HepG2 (cell line): ENCODE measurements around the gene LIMS2. TPM values are rescaled to one million over a fixed set of nuclear protein-coding genes. Genes with fewer than 3 reads are reported as not detected.

Experiments used
- ATAC-seq: fragments of 200-7000 bp; cut with Tn5 transposase; 3 replicates; pipeline ENCODE4 v1.9.1; 2020; ENCODE audit warnings: mild to moderate bottlenecking, moderate library complexity
- BruUV-seq: library from RNA; stranded (reverse); fragments of 400-500 nt; replicated peaks from 2 replicates; lab custom pipeline; 2021; lab: Mats Ljungman, UMichigan
- CTCF ChIA-PET: fragments of 300-600 bp; formaldehyde crosslinking; extraction: SDS; loops from one replicate; lab custom pipeline; 2021; ENCODE audit warnings: low total read pairs, inconsistent platforms, low intra/inter-chr PET ratio; lab: Yijun Ruan, JAX
- POLR2A ChIA-PET: fragments of 350-600 bp; sonication (Branson Sonifier 250); formaldehyde crosslinking; loops from one replicate; lab custom pipeline; 2020; ENCODE audit warnings: antibody characterized with exemption, inconsistent platforms; lab: Yijun Ruan, JAX
- DNase-seq: peaks from one replicate; pipeline ENCODE4 v3.0.0-alpha.2; 2015; ENCODE audit warnings: low spot score
- FAIRE-seq: peaks from 3 replicates; lab custom pipeline; 2011; peaks lifted over from hg19 to GRCh38; lab: Jason Lieb, UNC
- H2AFZ ChIP-seq: one replicate; pipeline ENCODE4 v1.6.1; 2011; ENCODE audit warnings: low read length, inconsistent platforms
- H3K27ac ChIP-seq: fragments of 300-600 bp; 3 replicates; pipeline ENCODE4 v1.8.0; 2011; ENCODE audit warnings: mixed run types, mild to moderate bottlenecking, mixed read lengths, low read length, inconsistent platforms; ENCODE audit not compliant: insufficient read depth; ENCODE audit errors: extremely low read length
- H3K27me3 ChIP-seq, 2 experiments: fragments of 200-600 bp in 1 of 2; 2 replicates in 1 of 2; 3 replicates in 1 of 2; pipeline versions ENCODE4 v1.6.0 to v1.8.0; 2011; ENCODE audit warnings: low read length in 2 of 2, mild to moderate bottlenecking in 2 of 2, moderate library complexity in 2 of 2, inconsistent platforms in 1 of 2; ENCODE audit not compliant: insufficient read depth in 2 of 2, control insufficient read depth in 1 of 2
- H3K36me3 ChIP-seq, 2 experiments: fragments of 200-600 bp in 1 of 2; replicated peaks in 1 of 2; 2 replicates in 1 of 2; 3 replicates in 1 of 2; pipeline versions ENCODE4 v1.5.1 to v1.8.0; 2011; ENCODE audit warnings: low read length in 2 of 2, inconsistent platforms in 1 of 2; ENCODE audit not compliant: insufficient read depth in 2 of 2, control insufficient read depth in 1 of 2
- H3K4me1 ChIP-seq: 2 replicates; pipeline ENCODE4 v1.5.1; 2012; ENCODE audit warnings: low read length, inconsistent platforms; ENCODE audit not compliant: insufficient read depth
- H3K4me2 ChIP-seq: 2 replicates; pipeline ENCODE4 v1.6.0; 2011; ENCODE audit warnings: low read depth, low read length, inconsistent platforms
- H3K4me3 ChIP-seq, 3 experiments: fragments of 200-600 bp in 1 of 3; sonication (generic), shearing (Covaris generic) in 1 of 3; replicated peaks in 1 of 3; 2 replicates each; pipeline ENCODE4 v1.5.1; 2011 to 2016; ENCODE audit warnings: low read length in 3 of 3, inconsistent platforms in 2 of 3, low read depth in 2 of 3, mild to moderate bottlenecking in 2 of 3, control low read depth in 1 of 3, mixed read lengths in 1 of 3; ENCODE audit not compliant: insufficient read depth in 1 of 3
- H3K79me2 ChIP-seq: one replicate; pipeline ENCODE4 v1.6.1; 2011; ENCODE audit warnings: low read length, inconsistent platforms; ENCODE audit not compliant: insufficient read depth
- H3K9ac ChIP-seq: 2 replicates; pipeline ENCODE4 v1.6.0; 2011; ENCODE audit warnings: mild to moderate bottlenecking, low read depth, low read length, inconsistent platforms; ENCODE audit not compliant: insufficient read depth
- H3K9me3 ChIP-seq: 2 replicates; pipeline ENCODE4 v1.5.1; 2012; ENCODE audit warnings: mild to moderate bottlenecking, low read length
- H4K20me1 ChIP-seq: 2 replicates; pipeline ENCODE4 v1.6.0; 2011; ENCODE audit warnings: inconsistent platforms, mild to moderate bottlenecking, low read length, moderate library complexity; ENCODE audit not compliant: insufficient read depth
- HOXA9 ChIP-seq: sonication (generic); formaldehyde crosslinking; IDR thresholded peaks from 2 replicates; pipeline ENCODE4 v1.8.1; 2022; ENCODE audit warnings: missing genetic modification reagents, mild to moderate bottlenecking, moderate library complexity, borderline replicate concordance
- ISL2 ChIP-seq: sonication (generic); formaldehyde crosslinking; IDR thresholded peaks from 2 replicates; pipeline ENCODE4 v1.5.0; 2020; ENCODE audit warnings: missing genetic modification reagents
- NFE2 ChIP-seq: sonication (generic); formaldehyde crosslinking; IDR thresholded peaks from 2 replicates; pipeline ENCODE4 v1.4.0; 2020; ENCODE audit warnings: missing genetic modification reagents
- U2AF1 ChIP-seq: fragments of 200-400 bp; formaldehyde crosslinking; optimal IDR thresholded peaks from 2 replicates; pipeline ENCODE3; 2017; ENCODE audit warnings: mild to moderate bottlenecking, low read depth, low read length
- ZNF563 ChIP-seq: sonication (generic); formaldehyde crosslinking; IDR thresholded peaks from 2 replicates; pipeline ENCODE4 v1.8.0; 2022; ENCODE audit warnings: mild to moderate bottlenecking, moderate library complexity, missing genetic modification reagents
- WGBS: methylation state at CpG from one replicate; pipeline ENCODE4 v1.1.6; 2017; ENCODE audit warnings: low lambda C conversion rate; 5-methylcytosine and 5-hydroxymethylcytosine counted together
- in situ Hi-C: cut with HindIII; loops from 2 replicates; pipeline ENCODE4 v1.10.0; 2017; ENCODE audit warnings: low pct_unique_long_range_greater_than_20kb; ENCODE audit not compliant: extremely low pct_ligation_motif_present
- intact Hi-C: fragments of 100-400 bp; cut with micrococcal nuclease; formaldehyde crosslinking; loops from one replicate; pipeline ENCODE4 v1.10.0; 2022; ENCODE audit not compliant: unreplicated experiment
- polyA plus RNA-seq, 8 experiments: library from polyadenylated mRNA; depleted of rRNA in 3 of 8; stranded (reverse) in 7 of 8; unstranded in 1 of 8; fragments of >200 nt; fragmentation: Illumina TruSeq in 4 of 8; extraction: Trizol in 4 of 8; gene quantifications; 2 replicates each; pipeline versions ENCODE4 v1.2.1 to v1.2.3, GENCODE V29; 2011 to 2016; ENCODE audit warnings: low read depth in 4 of 8, missing spikeins in 1 of 8, mixed read lengths in 1 of 8; ENCODE audit not compliant: insufficient read depth in 1 of 8
- total RNA-seq, 5 experiments: library from RNA; depleted of rRNA; stranded (reverse); fragments of >200 nt; fragmentation: Illumina TruSeq; extraction: Trizol; gene quantifications; 2 replicates each; pipeline ENCODE4 v1.2.3, GENCODE V29; 2016; ENCODE audit warnings: low read depth in 1 of 5
- TF ChIP-seq, protein P1 (sequence below): sonication (generic); formaldehyde crosslinking; IDR thresholded peaks from 2 replicates; pipeline ENCODE4 v1.4.0; 2020; ENCODE audit warnings: mild to moderate bottlenecking, low read depth, missing genetic modification reagents

The LIMS2 gene
- total and polyA plus RNA-seq, 2 of the 13 experiments (the other 11 are each of a cell fraction or from before 2014, with no cell fraction given): 1.0 to 1.9 TPM

GRCh38 chr2:127609818-127610217 is 65.5 kb downstream of the LIMS2 start:
- Histone ChIP-seq H3K36me3 (no peaks in the 10 kb centered on the region), H4K20me1 (no peaks in the 10 kb centered on the region), H3K79me2 (no peaks in the 10 kb centered on the region), H3K4me3 (no peak overlapping the region), H3K4me1 (no peaks in the 10 kb centered on the region), H3K27me3 (peaks cover 14 to 97% of the 10 kb centered on the region in 2 experiments), H3K4me2 (no peak overlapping the region), H3K27ac (no peak overlapping the region), H2AFZ (no peak overlapping the region), H3K9ac (no peak overlapping the region), H3K9me3 (no peaks in the 10 kb centered on the region)
- POLR2A ChIA-PET: no interaction called here
- intact Hi-C loops (no loop called here), in situ Hi-C loops (no loop called here)
- DNase-seq (no peak), FAIRE-seq (no peak), ATAC-seq (no peak)
- no peak for TF ChIP-seq U2AF1
- no peak for TF ChIP-seq ZNF563
- TF ChIP-seq, protein P1, sequence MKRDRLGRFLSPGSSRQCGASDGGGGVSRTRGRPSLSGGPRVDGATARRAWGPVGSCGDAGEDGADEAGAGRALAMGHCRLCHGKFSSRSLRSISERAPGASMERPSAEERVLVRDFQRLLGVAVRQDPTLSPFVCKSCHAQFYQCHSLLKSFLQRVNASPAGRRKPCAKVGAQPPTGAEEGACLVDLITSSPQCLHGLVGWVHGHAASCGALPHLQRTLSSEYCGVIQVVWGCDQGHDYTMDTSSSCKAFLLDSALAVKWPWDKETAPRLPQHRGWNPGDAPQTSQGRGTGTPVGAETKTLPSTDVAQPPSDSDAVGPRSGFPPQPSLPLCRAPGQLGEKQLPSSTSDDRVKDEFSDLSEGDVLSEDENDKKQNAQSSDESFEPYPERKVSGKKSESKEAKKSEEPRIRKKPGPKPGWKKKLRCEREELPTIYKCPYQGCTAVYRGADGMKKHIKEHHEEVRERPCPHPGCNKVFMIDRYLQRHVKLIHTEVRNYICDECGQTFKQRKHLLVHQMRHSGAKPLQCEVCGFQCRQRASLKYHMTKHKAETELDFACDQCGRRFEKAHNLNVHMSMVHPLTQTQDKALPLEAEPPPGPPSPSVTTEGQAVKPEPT (CRISPR knock-in tag): no peak
- no peak for TF ChIP-seq NFE2
- no TSS peak for BruUV-seq
- CTCF ChIA-PET: no interaction called here
- WGBS: 45% methylated on average over 8 of the region's 8 CpGs

GRCh38 chr2:127609031-127609751 is 66.1 kb downstream of the LIMS2 start:
- no peak overlapping the region for H2AFZ ChIP-seq
- H3K9me3 ChIP-seq: no peaks in the 10 kb centered on the region
- BruUV-seq: no TSS peak
- TF ChIP-seq ISL2: no peak
- no peak for TF ChIP-seq HOXA9
- peaks cover 14 to 97% of the 10 kb centered on the region in 2 experiments for H3K27me3 ChIP-seq
- ChIA-PET POLR2A (no interaction called here), CTCF (no interaction called here)
- H3K4me2 ChIP-seq: no peak overlapping the region
- 52% methylated on average over 19 of the region's 24 CpGs for WGBS
- in situ Hi-C loops (no loop called here), intact Hi-C loops (no loop called here)
- peak; percentile 18 for ATAC-seq
- H3K27ac ChIP-seq: no peak overlapping the region
- no peaks in the 10 kb centered on the region for H3K36me3 ChIP-seq
- no peak for DNase-seq
- H4K20me1 ChIP-seq: no peaks in the 10 kb centered on the region
- H3K4me1 ChIP-seq: no peaks in the 10 kb centered on the region
- no peaks in the 10 kb centered on the region for H3K79me2 ChIP-seq
- no peak for FAIRE-seq
- no peak overlapping the region for H3K9ac ChIP-seq
- no peak overlapping the region for H3K4me3 ChIP-seq
